Measurements from ENCODE around the gene PEAK1.
"Not testable (repeated sequence)": the region's sequence is repeated elsewhere in the genome, so short reads cannot be mapped to it uniquely, and the experiment has no call there.

PEAK1 gene

DNA sequence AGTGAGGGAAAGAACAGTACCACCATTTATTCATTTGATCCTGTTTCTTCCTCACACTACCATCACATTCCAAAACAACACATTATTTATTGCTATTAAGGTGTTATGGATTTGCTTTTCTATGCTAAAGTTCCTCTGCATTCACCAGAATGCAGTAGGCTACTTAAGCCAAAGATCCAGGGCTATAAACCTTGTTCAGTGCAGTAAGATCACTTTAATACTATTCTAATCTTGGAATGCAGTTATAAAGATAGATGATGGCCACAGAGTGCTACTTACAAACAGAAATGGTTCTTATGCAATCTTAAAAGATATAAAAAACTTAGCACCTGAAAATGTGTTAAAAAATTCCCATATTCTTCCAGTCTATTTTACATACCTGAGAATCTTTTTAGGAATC, 241.5 kb downstream of the PEAK1 start:
- DNase-seq (ENCODE audit: low read depth in 1 of 2, low spot score in 1 of 2), result no peak
- H3K27me3 ChIP-seq (ENCODE audit: insufficient read depth, poor library complexity, severe bottlenecking), result no peaks in the 10 kb centered on the region
- no peak overlapping the region for H3K4me3 ChIP-seq (replicated peaks; ENCODE audit: insufficient read depth, low read length)
- TF ChIP-seq, protein P1, sequence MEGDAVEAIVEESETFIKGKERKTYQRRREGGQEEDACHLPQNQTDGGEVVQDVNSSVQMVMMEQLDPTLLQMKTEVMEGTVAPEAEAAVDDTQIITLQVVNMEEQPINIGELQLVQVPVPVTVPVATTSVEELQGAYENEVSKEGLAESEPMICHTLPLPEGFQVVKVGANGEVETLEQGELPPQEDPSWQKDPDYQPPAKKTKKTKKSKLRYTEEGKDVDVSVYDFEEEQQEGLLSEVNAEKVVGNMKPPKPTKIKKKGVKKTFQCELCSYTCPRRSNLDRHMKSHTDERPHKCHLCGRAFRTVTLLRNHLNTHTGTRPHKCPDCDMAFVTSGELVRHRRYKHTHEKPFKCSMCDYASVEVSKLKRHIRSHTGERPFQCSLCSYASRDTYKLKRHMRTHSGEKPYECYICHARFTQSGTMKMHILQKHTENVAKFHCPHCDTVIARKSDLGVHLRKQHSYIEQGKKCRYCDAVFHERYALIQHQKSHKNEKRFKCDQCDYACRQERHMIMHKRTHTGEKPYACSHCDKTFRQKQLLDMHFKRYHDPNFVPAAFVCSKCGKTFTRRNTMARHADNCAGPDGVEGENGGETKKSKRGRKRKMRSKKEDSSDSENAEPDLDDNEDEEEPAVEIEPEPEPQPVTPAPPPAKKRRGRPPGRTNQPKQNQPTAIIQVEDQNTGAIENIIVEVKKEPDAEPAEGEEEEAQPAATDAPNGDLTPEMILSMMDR (IDR thresholded peaks at IDR 0.05; ENCODE audit: insufficient read depth, low read length), result no peak
- TF ChIP-seq SPI1 (IDR thresholded peaks at IDR 0.05; ENCODE audit: borderline replicate concordance, low read depth) (no peak), GABPA (IDR thresholded peaks at IDR 0.05; ENCODE audit: low read depth) (no peak), POLR2AphosphoS5 (IDR thresholded peaks at IDR 0.05; ENCODE audit: low read depth) (no peak)
- TF ChIP-seq, protein P2, sequence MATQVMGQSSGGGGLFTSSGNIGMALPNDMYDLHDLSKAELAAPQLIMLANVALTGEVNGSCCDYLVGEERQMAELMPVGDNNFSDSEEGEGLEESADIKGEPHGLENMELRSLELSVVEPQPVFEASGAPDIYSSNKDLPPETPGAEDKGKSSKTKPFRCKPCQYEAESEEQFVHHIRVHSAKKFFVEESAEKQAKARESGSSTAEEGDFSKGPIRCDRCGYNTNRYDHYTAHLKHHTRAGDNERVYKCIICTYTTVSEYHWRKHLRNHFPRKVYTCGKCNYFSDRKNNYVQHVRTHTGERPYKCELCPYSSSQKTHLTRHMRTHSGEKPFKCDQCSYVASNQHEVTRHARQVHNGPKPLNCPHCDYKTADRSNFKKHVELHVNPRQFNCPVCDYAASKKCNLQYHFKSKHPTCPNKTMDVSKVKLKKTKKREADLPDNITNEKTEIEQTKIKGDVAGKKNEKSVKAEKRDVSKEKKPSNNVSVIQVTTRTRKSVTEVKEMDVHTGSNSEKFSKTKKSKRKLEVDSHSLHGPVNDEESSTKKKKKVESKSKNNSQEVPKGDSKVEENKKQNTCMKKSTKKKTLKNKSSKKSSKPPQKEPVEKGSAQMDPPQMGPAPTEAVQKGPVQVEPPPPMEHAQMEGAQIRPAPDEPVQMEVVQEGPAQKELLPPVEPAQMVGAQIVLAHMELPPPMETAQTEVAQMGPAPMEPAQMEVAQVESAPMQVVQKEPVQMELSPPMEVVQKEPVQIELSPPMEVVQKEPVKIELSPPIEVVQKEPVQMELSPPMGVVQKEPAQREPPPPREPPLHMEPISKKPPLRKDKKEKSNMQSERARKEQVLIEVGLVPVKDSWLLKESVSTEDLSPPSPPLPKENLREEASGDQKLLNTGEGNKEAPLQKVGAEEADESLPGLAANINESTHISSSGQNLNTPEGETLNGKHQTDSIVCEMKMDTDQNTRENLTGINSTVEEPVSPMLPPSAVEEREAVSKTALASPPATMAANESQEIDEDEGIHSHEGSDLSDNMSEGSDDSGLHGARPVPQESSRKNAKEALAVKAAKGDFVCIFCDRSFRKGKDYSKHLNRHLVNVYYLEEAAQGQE (IDR thresholded peaks at IDR 0.05; ENCODE audit: insufficient replicate concordance, low read depth), result no peak
- H3K27ac ChIP-seq (replicated peaks), result no peak overlapping the region

DNA sequence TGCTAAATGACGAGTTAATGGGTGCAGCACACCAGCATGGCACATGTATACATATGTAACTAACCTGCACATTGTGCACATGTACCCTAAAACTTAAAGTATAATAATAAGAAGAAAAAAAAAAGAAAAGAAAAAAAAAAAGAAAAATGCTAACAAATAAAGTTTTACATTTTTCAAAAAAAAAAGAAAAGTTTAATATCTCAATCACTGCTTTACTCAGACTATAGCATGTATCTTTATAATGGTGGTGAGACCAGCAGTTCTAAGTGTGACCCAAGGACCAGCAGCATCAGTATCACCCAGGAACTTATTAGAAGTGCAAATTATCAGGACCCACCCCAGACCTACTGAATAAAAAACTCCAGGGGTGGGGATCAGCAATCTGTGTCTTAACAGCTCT, 243.8 kb downstream of the PEAK1 start:
- not testable (repeated sequence) for H3K27me3 ChIP-seq (ENCODE audit: insufficient read depth, poor library complexity, severe bottlenecking); DNase-seq (ENCODE audit: low read depth in 1 of 2, low spot score in 1 of 2); H3K27ac ChIP-seq (replicated peaks); H3K4me3 ChIP-seq (replicated peaks; ENCODE audit: insufficient read depth, low read length)

DNA sequence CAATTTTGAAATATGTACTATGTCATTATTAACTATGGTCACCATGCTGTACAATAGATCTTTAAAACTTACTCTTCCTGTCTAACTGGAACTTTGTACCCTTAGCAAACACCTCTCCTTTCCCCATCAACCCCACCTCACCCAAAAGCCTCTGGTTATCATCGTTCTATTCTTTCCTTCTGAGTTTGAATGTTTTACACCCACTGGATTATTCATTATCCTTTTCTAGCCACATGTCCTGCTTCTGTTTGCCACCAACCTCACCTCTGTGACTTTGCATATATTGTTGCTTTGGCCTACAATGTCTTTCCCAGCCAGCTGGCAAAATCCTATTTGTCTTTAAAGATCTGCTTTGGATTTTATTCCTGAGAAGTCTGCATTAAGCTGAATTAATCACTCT, 246.4 kb downstream of the PEAK1 start:
- no peak overlapping the region for H3K27ac ChIP-seq (replicated peaks)
- no peak overlapping the region for H3K4me3 ChIP-seq (replicated peaks; ENCODE audit: insufficient read depth, low read length)
- TF ChIP-seq GABPA (IDR thresholded peaks at IDR 0.05; ENCODE audit: low read depth), result no peak
- TF ChIP-seq, protein P2 (IDR thresholded peaks at IDR 0.05; ENCODE audit: insufficient replicate concordance, low read depth), result no peak
- TF ChIP-seq SPI1 (IDR thresholded peaks at IDR 0.05; ENCODE audit: borderline replicate concordance, low read depth), result no peak
- TF ChIP-seq, protein P1 (IDR thresholded peaks at IDR 0.05; ENCODE audit: insufficient read depth, low read length), result no peak
- TF ChIP-seq POLR2AphosphoS5 (IDR thresholded peaks at IDR 0.05; ENCODE audit: low read depth), result no peak
- no peak for DNase-seq (ENCODE audit: low read depth in 1 of 2, low spot score in 1 of 2)
- H3K27me3 ChIP-seq (ENCODE audit: insufficient read depth, poor library complexity, severe bottlenecking), result no peaks in the 10 kb centered on the region

DNA sequence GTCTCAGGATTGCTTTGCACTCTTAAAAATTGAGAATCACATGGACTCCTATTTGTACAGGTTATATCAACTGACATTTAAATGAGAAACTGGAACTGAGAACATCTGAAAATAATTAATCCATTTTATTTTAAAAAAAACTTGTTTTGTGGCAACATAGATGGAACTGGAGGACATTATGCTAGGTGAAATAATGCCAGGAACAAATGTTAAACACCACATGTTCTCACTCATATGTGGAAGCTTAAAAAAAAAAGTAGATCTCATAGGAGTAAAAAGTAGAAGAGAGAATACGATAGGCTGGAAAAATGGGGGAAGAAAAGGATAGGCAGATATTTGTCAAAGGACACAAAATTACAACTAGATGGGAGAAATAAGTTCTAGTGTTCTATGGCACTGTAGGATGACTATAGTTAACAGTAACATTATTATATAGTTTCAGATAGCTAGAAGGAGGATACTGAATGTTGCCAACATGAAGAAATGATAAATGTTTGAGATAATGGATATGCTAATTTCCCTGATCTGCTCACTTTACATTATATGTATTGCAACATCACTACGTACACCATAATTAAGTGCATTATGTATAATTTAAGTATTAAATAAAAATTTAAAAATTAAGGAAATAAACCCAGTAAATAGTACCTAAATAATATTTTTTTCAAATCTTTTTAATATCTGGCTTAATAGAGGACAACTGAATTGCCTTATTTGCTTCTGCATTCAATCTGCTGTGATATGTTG, 248.5 kb downstream of the PEAK1 start:
- Histone ChIP-seq H3K27me3 (ENCODE audit: insufficient read depth, poor library complexity, severe bottlenecking) (no peaks in the 10 kb centered on the region), H3K27ac (replicated peaks) (no peak overlapping the region), H3K4me3 (replicated peaks; ENCODE audit: insufficient read depth, low read length) (no peak overlapping the region)
- no peak for DNase-seq (ENCODE audit: low read depth in 1 of 2, low spot score in 1 of 2)
- TF ChIP-seq SPI1 (IDR thresholded peaks at IDR 0.05; ENCODE audit: borderline replicate concordance, low read depth) (no peak), GABPA (IDR thresholded peaks at IDR 0.05; ENCODE audit: low read depth) (no peak), POLR2AphosphoS5 (IDR thresholded peaks at IDR 0.05; ENCODE audit: low read depth) (no peak)
- TF ChIP-seq, protein P2 (IDR thresholded peaks at IDR 0.05; ENCODE audit: insufficient replicate concordance, low read depth), result no peak
- TF ChIP-seq, protein P1 (IDR thresholded peaks at IDR 0.05; ENCODE audit: insufficient read depth, low read length), result no peak
